ENCODE data around the gene FBXO21.

Gene FBXO21

DNA sequence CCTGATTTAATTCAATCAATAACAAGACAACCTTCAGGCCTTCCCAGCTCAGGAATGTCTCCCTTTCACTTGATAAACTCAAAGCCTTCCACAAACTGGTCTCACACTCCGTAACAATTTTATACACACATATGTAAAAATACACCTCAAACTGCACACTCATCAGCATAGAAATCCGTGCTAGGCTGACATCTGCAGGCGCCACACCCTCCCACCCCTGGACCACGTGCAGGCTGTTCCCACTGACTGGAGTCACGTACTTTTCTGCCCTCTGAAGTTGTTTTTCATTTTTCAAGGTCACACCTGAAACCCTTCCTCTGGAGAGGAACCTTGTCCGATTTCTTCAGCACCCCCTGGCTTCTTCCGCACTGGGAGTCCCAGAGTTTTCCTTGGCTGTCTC is 27.6 kb downstream of the FBXO21 start:
- DNase-seq: no peak

DNA sequence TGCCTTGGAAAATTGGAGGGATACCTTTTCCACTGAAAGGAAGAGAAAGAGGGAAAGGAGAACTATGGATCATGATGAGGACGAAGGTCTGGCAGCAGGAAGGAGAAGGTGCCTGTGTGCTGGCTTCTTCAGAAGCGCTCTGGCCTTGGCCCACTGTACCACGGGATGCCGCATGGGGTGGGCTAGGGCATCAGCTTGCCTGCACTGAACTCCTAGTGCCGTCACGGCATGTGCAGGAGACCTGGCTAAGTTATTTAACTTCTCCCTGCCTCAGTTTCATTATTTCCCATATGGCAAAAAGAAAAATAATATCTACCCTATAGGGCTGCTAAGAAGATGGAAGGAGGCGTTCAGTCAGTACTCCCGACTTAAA is 28.1 kb downstream of the FBXO21 start:
- no peak for DNase-seq

DNA sequence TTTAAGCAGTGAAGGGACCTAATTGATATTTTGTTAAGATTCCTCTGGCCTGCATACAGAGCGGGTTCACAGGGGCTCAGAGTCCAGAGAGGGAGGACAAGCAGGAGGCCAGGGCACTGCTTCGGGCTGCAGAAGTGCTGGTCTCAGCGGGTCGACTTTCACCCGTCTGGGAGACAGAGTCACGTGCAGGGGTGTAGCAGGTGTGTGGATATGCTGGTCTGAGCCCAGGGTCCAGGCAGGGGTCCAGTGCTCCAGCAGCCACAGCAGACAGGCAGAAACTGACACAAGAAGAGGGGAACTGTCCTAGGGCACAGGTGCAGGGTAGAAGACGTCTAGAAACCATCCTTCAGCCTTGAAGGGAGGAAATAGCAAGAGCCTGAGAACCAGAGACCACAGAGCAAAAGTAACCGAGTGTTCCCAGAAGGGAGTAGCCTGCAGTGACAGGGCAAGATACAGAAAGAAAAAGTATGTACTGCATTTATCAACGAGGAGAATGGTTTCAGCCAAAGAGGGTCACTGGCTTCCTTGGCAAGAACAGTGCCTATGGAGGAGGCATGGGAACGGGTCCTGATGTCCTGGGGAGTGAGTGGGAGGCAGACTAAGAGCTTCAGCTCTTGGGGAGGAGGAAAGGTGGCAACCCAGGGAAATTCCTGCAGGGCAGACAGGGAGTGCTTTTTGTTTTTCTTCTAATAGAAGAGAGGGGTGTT is 28.7 kb downstream of the FBXO21 start:
- DNase-seq: no peak

DNA sequence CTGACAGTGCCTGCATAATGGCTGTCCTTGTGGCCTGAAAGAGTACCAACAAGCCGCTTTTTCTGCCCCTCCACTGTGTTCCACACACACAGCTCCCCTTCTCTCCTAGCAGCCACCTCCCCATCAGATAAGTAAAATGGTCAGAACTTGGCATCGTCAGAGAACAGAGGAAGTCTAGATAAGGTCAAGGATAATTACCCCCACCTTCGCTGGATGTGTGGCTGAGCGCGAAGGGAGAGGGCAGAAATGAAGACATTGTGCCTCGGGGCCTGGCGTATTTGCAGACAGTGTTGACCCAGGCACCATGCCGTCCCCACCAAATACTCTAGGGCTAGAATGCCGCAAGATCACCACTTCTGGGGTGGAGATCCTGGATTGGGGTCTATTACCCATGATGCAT is 30.6 kb downstream of the FBXO21 start:
- no peak for DNase-seq

DNA sequence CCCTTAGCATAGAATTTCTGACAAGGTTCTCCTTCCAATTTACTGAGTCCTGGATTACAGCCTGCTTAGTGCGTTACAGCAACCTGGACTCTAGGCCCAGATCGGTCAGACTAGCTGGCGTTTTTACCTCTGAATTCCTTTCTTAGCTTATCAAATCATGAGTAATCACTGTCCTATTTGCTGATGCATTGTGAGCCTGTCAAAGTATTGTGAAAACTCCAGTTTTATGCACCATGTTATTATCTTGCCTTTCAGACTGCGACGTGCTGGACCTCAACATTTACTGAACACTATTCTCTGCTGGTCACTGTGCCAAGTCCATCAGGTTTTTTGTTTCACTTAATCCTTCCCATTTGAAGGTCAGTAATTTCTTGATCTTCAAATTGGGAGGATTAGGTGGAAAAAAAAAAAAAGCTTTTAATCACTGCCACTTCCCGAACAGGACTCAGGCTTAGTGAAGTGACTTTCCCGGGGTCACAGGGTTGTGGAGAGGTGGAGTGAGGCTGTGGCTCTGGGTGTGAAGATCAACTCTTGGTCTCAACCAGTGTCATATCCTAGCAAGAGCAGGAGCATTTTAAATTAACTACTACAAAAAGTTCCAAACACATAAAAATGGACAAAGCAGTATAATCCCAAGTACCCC is 31.2 kb downstream of the FBXO21 start:
- DNase-seq: no peak

DNA sequence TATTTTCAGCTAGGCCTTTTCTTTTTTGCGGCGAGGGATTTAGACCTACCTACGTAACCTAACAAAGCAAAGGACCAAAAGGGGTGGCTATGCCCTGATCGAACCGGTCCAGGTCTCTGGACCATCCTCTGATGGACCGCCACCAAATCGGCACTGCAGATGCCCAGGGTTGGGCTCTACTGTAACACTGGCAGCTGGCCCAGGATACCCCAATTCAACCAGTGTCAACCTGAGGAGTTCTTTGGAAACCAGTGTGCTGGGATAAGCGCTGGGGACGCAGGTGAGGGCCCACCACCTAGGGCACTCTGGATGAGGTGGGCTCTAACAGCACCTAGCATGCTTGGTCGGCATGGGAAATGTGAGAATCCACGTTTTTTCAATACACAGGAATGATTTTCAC is 32.2 kb downstream of the FBXO21 start:
- no peak for DNase-seq

DNA sequence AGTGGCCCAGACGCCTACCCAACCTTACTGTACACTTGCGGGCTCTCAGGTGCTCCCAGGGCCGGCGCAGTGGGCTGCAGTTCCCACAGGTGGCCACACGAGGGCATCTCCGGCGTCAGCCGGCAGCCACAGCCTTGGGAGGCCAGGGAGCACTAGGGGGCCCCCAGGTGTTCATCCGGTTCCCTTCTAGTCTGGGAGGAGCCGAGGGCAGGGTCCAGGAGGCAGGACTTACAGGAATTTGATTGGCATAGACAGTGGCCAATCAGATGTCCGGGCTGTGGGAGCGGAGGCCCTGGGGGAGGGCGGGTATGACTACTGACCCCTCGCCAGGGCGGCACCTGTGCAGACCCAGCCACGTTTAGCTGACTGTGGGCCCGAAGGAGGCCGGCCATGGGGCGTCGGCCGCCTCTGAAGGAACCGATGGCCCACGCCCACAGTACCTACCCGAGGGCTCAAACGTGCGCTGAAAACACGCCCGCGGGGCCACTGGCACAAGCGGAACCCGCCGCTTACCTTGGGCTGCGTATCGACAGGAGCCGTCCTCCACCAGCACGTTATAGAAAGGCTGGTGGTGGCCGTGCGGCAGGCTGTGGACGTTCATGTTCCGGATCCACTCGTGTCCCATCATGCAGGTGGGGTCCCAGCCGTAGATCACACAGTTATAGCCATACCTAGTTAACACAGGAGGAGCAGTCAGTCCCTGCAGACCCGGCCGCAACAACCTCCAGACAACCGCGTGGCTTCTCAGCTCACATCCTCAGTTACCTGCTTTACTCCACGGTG is 34.8 kb downstream of the FBXO21 start:
- peak; percentile 60 to 69 for DNase-seq

DNA sequence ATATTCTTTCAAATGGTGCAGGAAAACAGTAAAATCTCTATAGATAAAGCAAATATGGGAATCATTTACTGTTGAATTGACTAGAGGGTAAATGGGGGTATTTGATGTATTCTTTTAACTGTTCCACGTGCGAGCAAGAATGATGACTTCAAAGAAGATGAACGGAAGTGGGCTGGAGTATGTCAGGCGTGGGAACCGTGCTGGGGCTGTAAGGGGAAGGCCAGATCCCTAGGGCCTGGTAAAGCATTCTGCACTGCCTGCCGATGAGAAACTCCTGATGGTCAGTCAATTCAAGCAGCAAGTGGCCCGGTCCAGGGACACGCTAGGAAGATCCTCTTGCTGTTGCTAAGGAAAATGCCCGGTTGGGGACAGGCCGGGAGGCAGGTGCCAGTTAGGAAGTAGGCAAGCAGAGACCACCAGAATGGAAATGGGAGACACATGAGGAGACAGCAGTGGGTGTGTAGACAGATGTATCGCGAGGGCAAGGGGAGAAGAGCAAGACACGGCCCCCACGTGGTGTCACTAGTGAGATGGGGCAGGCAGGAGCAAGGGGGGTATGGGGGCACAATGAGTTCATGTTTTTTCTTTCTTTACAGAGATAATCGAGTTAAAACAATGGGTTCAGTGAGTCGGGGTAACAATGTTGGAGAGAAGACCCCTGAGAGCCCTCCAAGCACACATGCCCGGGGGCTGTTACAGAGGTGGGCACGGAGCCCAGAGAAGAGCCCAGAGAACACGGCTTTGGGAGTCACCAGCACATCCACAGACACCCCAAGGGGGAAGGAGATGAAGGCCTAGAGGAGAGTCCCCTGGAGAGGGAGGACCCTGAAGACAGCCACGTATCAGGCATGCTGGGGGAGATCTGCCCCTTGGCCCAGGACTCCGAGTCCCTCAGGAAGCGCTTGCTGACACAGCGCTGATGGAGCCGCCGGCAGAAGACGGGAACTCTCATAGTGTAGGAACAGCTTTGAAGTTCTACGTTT is 37.2 kb downstream of the FBXO21 start:
- no peak for DNase-seq

DNA sequence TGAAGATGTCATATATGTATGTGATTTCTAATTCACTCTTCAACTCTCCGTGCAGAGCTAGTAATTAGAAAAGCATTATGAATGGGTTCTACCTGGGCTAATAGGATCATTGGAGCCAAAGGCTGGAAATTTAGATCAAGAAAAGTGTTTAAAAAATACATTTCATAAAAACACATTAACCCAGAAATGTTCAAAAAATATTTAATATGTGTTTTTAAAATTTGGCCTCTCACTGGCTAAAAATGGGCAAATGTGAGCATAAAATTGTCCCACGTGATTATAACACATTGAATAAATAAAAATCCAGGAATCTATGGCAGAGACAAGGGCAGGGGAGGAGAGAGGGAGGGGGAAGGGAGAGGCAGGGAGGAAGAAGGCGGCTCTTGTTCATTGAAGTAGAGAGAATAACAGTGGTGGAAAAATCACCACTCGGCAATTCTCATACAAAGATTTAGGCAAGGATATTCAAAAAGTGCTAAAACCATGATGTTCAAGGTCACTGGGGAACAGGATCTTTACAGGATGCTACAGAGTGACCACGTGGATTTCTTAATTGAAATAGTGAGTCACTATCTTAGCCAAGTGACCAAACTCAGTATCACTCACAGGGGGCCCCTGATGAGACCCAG is 38.8 kb downstream of the FBXO21 start:
- no peak for DNase-seq

DNA sequence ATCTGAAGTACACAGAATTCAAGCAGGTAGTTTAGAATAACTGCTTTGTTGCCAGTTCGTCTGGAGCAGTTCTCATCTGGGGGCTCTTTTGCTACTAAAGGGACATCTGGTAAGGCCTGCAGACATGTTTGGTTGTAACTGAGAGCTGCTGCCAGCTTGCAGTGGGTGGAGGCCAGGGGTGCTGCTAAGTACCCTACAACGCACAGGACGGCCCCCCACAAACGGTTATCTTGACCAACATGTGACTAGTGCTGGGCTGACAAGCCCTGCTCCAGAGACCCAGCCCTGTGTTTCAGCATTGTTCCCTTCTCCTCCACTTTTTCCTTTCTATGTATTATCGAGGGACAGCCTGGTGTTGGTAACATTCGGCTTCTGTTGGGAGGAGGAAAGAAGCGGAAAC is 40.8 kb downstream of the FBXO21 start:
- DNase-seq: no peak

DNA sequence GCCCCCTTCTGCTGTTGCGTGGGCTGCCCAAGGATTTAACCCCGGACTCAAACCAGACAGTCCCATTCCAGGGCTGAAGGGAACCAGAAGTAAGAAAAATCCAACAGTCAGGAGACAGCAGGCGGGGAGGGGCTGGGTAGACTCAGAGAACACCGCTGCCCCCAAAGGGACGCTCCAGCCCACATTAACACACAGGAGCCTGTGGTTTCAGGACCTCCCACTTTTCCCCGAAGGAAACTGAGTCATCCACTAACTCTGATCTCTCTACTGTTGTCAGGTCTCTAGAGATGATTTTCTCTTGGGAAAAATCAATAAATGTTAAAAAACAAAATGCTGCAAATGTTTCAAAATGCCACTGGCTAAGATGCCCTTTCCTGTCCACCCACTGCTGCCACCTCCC is 41.6 kb downstream of the FBXO21 start:
- no peak for DNase-seq

DNA sequence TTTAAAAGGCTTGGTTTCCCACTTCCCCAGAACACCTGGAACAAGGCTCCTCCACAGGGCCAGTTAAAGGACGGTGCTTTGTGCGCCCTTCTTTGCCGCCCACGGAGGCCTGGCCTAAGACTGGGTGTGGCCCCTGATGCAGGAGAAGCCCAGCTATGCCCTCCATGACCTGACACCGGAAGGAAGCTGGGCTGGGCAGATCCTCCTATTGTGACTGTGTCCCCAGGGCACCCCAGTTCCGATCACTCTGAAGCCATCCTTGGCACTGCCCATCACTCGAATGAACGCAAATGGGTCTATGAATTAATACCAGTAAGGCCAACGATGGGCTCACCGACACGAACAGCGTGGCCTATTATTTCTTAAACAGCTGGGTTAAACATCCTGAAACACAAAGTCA is 42.6 kb downstream of the FBXO21 start:
- no peak for DNase-seq

DNA sequence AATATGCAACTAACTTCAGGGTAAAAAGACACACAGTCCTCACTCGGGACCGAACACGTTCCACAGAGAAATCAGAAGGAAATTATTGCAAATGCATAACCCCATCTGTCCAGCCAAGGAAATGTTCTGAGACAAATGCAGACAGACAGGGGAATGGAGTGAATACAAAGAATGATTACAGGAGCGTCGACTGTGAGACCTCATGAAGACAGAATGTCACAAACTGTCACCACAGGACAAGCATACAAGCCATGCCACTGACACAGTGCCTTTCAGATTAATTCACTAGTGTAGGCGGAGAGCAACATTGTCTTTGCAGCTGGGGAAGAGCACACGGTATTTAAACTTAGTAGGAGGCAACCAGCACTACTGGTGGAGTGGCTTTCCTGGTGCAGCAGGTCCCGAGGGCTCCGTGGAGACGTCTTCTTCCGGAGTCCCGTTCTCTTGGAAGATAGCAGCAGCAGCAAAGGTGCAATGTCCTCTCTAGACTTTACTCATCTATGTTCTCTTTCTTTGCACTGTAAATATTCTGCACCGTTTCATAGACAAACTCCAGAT is 44.6 kb downstream of the FBXO21 start:
- DNase-seq: no peak

DNA sequence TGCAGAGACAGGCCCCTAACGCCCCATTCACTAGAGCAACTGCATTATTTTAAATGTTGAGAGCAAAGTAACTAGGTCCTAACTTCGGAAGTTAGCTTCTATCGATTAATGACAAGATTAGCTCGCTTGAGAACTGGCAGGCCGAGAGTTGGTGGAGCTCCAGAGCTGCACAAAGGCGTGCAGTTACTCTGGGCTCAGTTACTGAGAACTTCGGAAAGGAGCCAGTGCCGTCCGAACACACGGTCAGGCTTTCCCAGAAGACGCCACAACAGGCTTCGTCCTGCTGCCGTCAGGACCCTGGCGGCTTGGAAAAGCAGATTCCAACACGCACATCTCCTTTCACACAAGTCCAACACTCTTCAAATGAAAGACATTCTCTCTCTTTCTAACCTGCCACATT is 45.7 kb downstream of the FBXO21 start:
- DNase-seq: no peak

DNA sequence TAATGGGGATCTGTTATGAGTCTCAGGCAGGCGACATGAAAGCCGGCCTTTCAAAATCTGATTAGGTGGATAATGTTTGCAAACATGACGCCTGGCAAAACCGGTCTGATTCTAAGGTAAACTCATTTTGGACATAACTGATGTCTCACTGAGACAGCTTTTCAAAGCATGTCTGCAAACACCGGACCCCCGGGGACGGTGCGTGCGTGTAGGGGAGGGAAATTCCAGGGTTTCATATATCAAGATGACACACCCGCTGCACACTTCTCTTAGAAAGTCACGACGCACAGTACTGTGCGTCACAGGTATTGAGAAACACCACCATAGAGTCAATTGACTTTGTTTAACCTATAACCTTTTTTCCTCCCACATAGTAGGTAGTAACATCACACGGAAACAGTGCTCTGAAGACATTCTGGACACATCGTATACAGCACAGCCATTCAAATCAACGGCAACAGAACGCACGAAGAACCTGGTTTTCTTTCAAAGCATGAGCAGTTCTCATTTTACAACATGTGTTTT is 47.2 kb downstream of the FBXO21 start:
- DNase-seq: no peak

DNA sequence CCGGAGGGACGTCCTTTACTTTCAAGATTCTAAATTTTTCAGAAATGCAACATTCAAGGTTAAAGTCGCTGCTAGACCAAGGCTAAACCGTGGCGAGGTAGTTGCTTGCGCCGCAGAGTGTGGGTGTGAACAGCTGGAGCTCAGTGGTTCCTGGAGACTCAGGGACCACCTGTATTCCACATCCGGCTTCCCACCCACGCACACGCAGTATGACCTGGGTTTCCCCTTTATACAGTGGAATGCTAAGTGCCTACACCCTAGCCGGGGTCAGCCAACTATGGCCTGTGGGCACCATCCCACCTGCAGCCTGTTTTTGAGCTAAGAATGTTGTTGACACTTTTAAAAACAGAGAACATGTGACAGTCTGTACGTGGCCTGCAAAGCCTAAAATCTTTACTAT is 48.2 kb downstream of the FBXO21 start:
- no peak for DNase-seq

DNA sequence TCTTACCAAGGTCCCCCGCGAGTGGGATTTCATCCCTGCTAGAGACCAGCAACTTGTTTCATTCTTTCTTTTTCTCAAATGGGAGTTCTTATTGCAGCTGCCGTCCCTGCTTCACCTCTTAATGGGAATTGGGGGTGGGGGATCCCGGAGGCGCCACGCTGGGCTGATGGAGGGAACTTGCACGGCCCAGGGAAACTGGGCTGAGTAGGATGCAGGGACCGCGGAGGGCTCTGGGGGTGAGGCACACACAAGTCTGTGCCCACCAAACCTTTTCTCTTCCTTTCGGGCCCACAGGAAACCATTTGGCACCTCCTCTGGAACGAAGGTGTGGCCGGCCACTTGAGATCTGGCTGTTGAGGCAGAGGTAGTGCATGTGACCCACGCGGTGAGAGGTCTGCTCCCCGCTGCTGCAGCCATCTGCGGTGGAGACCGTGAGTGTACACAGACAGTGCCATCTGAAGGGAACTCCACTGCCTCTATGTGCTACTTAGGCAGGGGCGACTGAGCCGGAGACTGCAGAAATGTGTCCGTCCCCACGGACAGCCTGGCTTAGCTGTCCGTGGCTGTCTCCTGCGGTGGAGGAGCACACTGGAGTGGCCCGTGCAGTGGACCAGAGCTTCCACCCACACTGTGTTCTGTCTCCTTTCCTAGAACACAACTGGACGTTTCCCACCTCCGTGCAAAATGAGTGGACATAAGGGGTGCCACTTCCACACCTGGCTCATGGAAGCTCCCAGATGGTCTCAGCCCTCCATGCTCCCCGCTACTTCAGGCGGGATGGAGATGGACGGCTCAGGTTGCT is 49.0 kb downstream of the FBXO21 start:
- no peak for DNase-seq

DNA sequence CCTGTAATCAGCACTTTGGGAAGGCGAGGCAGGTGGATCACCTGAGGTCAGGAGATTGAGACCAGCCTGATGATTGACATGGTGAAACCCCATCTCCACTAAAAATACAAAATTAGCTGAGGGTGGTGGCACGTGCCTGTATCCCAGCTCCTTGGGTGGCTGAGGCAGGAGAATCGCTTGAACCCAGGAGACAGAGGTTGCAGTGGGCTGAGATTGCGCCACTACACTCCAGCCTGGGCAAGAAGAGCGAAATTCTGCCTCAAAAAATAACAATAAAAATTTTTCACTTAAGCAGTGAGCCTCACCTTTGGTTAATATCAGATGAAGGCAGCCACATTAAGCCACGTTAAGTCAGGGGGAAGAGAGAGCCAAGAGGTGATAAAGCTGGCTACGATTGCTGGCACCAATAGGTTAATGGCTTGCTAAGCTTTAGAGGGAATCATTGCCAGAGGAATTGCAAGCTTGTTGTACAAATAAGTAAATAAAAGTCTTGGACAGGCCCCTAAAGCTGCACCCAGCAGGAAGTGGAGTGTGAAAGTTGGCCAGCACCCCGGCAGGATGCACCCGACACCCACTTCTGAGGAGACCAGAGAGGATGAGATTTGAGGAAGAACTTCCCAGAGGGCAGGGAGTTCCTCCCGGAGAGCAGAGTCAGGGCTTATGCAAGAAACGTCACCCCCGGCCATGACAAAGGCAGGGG is 49.7 kb downstream of the FBXO21 start:
- no peak for DNase-seq

DNA sequence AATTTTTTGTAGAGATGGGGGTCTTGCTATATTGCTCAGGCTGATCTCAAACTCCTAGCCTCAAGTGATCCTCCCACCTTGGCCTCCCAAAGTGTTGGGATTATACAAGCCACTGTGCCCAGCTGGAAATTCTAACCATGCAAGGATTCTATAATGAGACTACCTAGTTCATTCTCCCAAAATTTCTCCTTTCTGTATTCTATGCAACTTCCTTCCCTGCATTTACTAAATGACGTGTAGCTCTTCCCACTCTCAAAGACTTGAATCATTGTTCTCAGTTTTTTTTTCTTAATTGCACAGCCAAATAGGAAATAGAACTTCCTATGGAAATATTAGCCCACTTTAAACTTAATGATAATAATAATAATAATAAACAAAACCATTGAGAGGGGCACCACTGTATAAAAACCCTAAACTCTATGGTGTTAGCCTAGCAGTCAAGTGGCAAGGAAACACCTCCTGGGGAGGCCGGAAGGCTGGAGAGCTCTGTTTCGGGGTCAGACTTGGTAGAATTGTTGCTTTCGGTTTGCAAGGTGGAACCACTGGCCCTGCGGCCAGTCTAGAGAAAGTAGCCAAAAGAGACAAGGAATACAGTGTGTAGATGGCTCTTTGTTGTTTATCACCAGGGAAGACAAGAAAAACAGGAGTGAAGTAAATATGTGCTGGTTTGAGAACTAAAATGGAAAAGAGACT is 51.1 kb downstream of the FBXO21 start:
- no peak for DNase-seq

DNA sequence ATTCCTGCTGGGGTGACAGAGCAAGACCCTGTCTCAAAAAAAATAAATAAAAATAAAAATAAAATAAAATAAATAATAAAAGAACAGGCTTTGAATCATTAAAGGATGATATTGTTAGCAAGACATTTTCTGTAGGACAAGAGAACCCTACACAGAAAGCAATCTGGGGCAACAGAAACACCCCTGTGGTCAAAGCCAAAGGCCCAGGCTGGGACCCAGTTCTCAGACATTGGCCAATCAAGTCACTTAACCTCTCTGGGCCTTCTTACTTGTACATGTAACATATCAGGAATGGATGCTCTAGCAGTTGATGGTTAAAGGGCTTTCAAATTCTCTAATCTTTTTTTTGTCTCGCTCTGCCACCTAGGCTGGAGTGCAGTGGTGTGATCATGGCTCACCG is 55.5 kb downstream of the FBXO21 start:
- no peak for DNase-seq
